GM18507 (cell line): Measurements from ENCODE around the gene BICD1.

Experiments
- DNase-seq: peaks from one replicate; pipeline ENCODE4 v3.0.0; 2011; ENCODE audit warnings: low read depth; ENCODE audit not compliant: insufficient read length; ENCODE audit errors: extremely low spot score
- FAIRE-seq: peaks from 2 replicates; lab custom pipeline; 2011; peaks lifted over from hg19 to GRCh38; lab: Jason Lieb, UNC

BICD1 gene

DNA sequence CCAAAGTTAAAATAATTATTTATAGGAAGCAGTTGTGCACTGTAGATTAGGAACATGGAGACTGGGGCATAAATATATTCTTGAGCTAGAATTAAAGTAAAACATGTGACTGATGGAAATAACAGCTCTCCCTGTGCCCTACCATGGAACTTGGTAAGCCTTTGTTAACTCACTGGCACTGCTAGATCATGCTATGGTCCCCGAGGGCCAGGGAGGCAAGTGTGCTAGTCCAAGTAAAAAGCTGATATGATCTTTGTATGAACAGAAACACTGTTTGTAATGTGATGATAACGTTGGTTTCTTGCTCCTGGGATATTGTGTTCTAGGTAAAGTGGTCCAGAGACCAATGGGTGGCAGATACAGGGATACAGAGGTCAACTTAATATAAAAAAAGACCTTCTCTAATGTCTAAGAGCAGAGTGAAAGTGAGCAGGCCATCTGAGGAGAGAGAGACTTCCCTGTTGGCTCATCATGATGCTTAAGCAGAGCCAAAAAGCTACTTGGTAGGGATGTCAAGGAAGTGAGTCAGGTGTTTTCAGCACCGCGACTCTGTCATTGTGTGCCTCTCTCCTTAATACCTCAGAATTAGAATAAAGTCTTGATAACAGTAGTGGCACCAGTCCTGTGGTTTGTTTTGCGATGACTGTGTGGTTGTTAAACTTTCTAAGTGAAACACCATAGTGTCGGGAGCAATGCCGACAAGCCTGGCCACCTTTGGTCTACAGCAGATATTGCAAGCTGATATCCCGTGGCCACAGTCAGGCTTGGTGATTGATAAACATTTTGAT lies 27.6 kb downstream of the BICD1 start:
- FAIRE-seq (peak; percentile 80), DNase-seq (peak; percentile 25)

DNA sequence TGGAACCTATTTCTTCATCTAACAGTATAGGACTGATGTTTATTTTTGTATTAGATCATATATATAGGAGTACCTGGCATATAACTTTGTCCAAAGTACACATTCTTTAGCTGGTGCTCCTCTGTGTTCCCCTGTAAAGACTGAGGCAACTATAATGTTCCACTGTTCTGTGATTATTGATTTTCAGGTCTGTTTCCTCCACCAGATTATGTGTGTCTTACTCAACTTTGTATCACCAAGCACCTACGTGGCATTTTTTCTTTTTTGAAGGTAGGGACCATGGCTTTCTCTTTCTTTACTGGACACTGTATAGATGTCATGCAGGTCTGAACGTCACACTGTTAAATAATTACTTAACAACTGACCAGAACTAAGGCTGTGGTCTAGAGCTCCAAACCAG lies 29.3 kb downstream of the BICD1 start:
- FAIRE-seq: no peak

DNA sequence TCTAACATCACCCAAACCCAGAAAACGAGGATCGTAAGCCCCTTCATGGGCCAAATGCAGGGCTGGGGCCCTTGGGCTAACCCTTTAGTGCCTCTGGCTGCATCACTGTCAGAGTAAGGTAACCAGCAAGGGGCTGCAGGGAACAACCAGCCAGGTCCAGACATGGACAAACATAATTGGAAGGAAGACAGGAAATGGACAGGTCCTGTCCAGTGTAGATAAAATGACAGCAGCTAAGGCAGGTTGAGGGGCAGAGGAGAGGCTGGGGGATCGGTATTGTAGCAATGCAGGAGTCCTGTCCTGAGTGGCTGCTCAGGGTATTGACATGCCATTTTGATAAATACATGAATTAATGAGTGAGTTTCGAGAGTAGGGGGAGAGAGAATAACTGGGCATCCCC lies 29.8 kb downstream of the BICD1 start:
- FAIRE-seq: no peak
- no peak for DNase-seq

More for the DNA sequence above, 29.3 kb downstream of the BICD1 start:
- DNase-seq: no peak

DNA sequence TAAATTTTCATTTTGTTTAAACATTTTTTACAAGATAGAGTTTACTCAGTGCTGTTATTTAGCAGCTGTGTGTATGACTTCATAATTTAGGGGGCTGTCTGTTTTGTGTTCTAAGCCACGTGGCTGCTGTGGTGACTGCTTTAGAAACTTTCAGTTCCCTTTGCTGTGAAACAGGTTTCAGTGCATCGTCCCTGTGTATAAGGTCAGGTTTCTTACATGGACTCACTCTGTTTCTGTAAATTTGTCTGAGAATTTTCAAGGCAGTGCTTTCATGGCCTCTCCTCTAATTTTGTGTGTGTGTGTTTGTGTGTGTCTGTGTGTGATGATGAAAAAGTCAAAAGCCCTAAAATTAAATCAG lies 32.4 kb downstream of the BICD1 start:
- DNase-seq (peak; percentile 45), FAIRE-seq (peak; percentile 98)

DNA sequence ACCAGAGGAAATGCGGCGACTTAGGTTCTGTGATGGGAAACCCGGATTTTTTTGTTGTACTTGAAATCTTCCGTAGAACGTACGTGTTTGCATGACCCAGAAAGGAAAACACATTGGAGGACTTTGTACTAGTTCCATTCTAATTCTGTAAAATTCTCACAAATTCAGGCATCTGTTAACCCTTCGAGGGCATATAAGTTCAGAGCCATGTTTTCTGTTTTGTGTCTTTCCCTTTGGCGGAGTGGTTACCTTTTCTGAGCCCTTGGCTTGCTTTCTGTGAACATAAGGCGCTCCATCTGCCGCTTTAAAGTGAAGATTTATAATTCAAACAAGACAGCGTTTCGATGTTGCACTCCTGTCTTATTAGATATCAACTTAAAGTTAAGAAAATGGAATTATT lies 34.2 kb downstream of the BICD1 start:
- FAIRE-seq: no peak
- no peak for DNase-seq

DNA sequence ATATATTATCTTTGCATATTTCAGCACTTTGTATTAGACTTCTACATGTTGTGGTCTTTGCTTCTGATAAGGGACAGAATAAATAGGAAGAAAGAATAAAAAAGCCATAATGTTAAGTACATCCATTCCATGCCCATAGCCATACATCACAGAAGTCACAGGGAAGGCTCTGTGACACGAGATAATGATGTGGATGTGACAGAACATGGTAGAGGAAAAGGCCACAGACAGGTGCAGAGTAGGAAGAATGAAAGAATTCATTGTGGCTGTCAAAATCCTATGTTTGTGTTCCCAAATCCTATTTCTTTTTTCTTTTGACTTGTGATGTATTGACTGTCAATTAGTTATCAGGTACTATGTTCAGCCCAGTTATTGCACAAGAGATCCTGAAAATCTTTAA lies 38.4 kb downstream of the BICD1 start:
- peak; percentile 57 for FAIRE-seq
- no peak for DNase-seq

DNA sequence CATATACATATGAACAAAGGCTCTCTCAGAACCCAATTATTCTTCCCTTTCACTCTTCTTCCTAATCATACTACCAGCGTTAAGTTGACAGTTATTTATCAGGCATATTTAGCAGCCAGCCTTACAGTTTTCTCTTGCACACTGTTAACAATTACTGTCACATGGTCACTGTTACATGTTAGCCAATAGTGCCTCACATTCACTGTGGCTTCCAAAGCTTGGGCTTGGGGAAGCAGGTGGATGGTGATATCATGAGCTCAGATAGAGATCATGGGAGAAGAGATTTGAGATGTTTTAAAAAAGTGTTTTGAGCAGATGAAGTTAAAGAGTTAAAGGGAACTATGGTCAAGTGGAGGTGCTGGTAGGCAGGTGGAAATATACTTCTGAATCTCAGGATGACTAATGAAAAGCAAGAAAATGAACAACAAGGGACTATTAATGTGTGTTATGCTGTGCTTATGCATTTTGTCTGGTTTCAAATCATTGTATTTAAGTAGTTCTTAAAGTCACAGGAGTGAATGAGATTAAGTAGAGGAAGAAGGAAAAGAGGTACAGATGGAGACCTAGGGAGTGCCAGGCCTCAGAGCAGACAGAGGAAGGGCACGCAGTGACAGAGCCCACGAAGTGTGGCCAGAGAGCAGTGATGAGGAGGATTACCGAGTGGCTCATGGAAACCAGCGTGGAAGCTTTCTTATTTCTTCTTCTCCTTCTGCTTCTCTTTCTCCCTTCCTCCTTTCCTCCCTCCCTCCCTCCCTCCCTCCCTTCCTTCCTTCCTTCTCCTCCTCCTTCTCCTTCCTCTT lies 39.6 kb downstream of the BICD1 start:
- no peak for DNase-seq
- peak; percentile 73 for FAIRE-seq

DNA sequence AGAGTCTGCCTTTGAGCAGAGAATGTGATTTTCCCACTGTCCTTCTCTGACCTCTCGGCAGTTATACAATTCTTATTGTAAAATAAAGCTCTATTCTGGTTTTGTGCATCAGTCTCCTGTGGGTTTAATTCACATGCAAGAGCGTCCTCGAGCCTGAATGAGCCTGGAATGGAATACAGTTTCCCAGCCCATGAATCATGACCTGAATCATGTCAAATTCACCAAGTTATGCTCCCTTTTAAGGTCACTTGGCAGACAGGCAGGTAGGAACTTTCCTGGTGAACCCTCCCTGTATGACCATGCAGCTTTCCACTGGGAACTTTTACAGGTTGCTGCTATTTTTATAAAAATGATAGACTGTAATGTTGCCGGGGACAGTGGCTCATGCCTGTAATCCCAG lies 41.7 kb downstream of the BICD1 start:
- DNase-seq: no peak
- FAIRE-seq: no peak

DNA sequence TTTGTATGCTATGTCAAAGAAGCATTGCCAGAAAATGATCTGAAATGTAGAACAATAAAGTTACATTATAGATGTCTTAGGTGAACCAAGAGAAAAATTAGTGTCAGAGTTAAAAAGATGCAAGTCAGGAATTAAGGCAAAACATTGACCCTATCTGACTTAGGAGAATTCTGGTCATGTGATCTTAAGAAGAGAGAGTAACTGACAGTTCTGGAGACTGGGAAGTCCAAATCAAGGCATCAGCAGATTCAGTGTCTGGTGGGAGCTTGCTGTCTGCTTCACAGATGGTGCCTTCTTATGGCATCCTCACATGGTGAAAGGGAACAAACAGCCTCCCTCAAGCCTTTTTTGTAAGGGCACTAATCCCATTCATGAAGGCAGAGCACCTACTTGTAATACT lies 42.8 kb downstream of the BICD1 start:
- FAIRE-seq (no peak), DNase-seq (no peak)

DNA sequence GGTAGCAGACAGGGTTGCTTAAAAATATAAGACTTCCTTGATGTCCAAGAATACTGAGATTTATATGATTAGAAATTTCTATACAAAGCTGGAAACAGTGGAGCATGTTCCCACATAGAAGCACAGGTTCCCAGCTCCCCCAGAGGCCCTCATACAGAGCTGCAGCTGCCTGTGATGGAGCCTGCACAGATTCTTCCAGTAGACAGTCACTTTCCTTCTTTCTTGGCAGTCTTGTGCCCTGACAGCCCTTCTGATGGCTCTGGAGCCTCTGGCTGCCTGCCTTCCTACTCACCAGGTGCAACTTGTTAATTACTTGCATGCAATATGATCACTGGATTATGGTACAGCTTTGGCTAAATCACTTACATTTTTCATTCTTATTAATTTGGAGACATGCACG lies 44.4 kb downstream of the BICD1 start:
- FAIRE-seq: no peak
- no peak for DNase-seq

DNA sequence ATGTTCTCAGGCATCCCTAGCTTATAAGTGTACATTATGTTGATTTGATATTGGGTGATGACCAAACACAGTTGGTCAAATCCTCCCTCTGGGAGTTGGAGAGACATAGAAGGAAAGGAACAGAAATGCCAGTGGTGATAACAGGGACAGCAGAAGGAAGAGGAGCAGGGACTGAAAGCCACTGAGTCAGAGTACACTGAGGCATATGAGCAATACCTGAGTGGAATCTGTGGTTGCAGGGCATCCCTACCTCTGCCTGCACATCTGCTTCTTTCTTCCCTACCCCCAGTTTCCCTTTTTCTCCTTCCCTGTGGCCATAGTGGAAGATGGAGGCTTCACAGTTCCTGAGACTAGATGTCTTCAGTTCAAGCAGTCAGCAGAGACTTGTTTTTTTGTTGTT lies 44.9 kb downstream of the BICD1 start:
- no peak for FAIRE-seq

DNA sequence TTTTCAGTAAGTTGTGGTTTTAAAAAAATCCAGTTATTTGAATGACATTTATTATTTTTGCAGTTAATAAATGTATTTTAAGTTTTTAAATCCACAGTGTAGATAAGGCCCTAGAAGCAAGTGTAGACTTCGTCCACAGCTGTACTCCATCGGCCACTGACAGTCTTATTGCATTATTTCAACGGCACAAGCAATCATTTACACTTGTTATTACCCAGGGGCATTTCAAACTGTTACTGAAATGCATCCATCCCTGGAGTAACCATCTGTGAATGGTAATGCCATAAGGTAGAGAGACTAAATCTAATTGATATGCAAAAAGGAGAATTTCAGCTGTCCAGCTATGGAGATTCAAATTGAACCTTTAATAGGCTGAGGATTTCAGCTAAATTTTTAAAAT lies 48.4 kb downstream of the BICD1 start:
- FAIRE-seq (no peak), DNase-seq (no peak)

More for the DNA sequence above, 44.9 kb downstream of the BICD1 start:
- DNase-seq: no peak

DNA sequence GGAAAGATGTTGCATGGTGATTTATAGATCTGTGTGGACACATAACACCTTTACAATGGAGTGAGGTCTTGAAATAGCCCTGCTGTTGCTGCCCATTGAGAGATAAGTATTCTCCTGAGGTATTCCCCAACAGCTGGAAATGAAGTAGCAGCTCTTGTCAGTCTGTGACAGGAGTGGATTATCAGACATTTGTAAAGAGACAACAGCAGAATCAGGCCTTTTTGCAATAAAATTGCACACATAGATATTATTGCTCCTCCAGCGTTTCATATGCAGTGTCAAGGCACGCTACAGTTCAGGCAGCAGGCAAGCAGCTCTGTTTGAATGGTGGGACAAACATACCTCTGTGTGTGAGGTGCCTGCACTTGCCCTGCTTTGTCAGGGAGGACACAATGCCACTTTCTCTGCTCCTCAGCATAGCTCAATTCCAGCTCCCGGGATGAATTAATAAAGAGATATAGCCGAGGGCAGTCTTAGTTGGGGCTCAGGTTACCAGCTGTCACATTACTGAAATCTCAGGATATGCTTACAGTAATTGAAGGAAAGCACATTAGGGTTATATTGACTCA lies 49.4 kb downstream of the BICD1 start:
- FAIRE-seq (no peak), DNase-seq (no peak)

DNA sequence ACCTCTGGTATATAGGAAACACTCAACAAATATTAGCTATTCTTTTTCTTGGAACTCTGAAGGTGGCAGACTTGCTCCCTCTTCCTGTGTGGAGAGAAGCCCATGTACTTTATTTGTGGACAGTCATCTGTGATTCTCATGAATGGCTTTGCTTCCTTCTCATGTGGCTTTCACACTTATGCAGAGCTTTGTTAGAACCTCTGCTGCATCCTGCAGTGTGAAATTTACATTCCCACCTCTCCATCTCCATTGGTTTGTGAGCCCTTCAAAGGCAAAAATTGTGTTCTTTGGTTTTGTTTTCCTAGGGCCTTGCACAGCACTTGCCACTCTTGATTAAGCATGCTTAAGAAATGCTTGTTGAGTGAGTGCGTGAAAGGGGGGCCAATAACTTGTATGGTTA lies 51.9 kb downstream of the BICD1 start:
- no peak for DNase-seq
- FAIRE-seq: no peak

DNA sequence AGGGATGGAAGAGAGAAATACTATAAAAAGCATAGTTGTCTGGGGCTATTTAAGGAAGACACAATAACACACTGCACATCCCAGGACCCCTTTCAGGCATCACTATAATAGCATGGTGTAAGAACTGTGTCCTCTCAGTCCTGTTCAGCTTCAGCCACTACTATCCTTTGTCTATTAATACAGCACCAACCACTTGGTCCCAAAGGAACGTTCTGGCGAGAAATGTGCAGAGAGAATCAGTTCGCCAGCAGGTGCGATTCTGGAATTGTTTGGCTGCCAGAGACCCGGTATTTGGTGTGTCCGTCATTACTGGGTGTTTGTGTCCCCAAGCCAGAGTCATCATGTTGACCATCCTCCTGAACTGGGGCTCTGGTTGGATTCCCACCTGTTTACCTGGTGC lies 52.7 kb downstream of the BICD1 start:
- no peak for FAIRE-seq
- no peak for DNase-seq

DNA sequence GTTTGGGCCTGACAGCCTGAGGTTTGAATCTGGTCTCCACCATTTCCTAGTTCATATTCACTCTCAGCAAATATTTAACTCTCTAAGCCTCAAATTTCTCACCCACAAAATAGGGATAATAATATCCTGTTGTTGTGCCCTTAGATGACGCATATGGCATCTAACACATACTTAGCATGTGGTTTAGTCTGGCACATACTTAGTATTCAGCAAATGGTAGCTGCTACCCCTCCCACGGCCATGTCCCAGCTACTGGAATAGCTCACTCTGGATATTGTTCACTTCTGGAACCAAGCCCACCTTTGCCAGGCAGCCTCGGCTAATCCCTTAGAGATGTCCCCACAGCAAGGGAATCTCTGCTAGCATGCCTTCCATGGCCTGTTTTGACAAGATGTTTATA lies 53.3 kb downstream of the BICD1 start:
- DNase-seq (no peak), FAIRE-seq (no peak)

DNA sequence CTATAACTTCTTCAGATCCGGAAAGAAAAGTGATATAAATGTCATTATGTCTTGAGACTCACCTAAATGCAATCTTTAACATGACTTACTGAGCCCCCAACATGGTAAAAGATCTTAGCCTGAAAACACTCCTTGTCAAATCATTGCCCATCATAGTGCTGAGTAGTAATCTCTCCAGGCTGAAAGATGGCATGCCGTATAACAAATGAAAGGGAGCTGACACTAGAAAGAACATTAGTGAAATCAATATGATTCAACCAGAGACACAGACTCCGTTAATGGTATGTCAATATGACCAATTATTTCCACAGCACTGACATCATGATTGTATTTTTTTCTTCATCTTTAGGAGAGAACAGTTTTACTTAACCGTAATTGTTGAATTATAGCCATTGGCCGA lies 54.4 kb downstream of the BICD1 start:
- FAIRE-seq (no peak), DNase-seq (no peak)

DNA sequence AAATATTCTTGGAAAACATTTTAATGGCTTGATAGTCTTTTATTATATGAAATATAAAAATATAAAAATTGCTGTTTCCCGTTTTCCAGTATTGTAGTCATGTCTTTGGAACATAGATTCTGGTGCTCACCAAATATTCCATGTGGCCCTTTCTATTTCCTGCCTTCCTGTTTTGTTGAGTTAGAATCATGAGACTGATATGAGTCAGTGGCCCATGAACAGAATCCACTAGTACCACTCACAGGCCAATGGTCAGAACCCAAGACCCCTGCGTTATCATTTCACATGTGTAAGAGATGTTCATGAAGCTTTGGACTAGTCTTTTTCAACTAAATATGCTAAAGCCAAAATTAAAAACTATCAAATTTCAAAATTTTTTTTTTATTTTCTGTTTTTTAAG lies 56.9 kb downstream of the BICD1 start:
- no peak for DNase-seq
- no peak for FAIRE-seq

DNA sequence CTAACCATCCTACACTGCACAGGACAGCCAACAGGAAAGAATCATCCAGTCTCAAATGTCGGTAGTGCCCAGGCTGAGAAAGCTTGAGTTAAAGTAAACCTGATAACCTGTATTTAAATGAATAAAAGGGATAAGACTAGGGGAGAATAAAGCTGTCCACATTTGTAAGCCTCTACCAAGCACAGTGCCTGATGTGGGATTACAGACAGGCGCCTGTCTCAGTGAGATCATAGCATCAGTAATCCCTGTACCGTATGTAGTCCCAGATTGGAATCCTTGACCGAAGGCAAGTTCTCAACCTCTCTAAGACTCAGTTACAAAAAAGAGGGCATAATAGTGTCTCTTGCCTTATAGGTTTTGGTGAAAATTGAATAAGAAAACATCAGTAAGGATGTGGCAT lies 59.9 kb downstream of the BICD1 start:
- DNase-seq: no peak
- FAIRE-seq: no peak

DNA sequence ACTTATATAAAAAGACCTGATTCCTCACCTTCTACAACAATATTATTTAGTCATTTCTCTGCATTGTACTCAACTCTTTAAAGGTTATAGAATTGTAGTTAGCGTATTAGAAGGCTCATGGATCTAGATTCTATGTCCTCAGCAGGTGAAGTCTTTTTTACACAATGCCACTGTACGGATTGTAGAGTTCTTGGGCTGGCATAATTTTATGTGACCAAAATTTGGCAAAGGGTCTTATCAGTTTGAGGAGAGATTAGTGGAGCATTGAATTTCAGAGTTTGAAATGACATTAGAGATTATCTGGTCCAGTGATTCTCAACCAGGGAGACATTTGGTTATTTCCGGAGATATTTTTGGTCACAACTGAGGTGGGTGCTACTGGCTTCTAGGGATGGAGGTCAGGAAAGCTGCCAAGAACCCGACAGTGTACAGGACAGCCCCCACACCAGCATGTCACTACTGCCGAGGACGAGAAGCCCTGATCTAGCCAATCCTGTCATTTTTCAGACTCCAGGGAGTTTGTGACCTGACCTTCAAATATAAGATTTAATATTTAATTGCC lies 63.9 kb downstream of the BICD1 start:
- DNase-seq (no peak), FAIRE-seq (no peak)
